ENCODE data around the gene CLTCL1.
"Not testable (repeated sequence)": the region's sequence is repeated elsewhere in the genome, so short reads cannot be mapped to it uniquely, and the experiment has no call there.

The CLTCL1 gene

DNA sequence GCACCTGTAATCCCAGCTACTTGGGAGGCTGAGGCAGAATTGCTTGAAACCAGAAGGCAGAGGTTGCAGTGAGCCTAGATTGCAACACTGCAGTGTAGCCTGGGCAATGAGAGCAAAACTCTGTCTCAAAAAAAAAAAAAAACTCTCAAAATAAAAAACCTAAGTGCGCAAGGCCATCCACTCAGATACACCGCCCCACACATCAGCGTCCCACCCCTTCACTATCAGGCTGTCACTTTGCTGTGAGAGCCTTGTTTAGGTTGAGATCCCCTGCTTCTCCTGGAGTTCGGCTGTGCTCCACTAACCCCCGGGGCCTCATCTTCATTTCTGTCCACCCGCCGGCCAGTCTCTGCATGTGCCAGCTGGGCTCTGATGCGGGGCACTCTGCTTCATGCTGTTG, 125.1 kb downstream of the CLTCL1 start:
- FAIRE-seq, result no peak
- TF ChIP-seq TAF1 (IDR thresholded peaks at IDR 0.05; ENCODE audit: borderline replicate concordance, low read depth, low read length) (no peak), POLR2AphosphoS5 (IDR thresholded peaks at IDR 0.05; ENCODE audit: low read depth, low read length) (no peak), POLR2A (IDR thresholded peaks at IDR 0.05; ENCODE audit: low read depth, low read length) (no peak)
- DNase-seq (ENCODE audit: insufficient read length), result no peak

DNA sequence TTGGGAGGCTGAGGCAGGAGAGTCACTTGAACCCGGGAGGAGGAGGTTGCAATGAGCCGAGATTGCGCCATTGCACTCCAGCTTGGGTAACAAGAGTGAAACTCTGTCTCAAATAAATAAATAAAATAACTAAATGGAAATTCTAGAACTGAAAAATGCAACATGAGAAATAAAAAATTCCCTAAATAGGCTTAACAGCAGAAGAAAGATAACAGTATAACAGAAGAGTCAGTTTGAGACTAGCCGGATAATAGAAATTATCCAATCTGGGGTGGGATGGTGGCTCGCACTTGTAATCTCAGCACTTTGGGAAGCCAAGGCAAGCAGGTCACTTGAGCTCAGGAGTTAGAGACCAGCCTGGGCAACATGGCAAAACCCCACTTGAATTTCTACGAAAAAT, 127.1 kb downstream of the CLTCL1 start:
- FAIRE-seq (no peak), DNase-seq (ENCODE audit: insufficient read length) (no peak)
- TF ChIP-seq TAF1 (IDR thresholded peaks at IDR 0.05; ENCODE audit: borderline replicate concordance, low read depth, low read length), result no peak
- no peak for TF ChIP-seq POLR2A (IDR thresholded peaks at IDR 0.05; ENCODE audit: low read depth, low read length)
- TF ChIP-seq POLR2AphosphoS5 (IDR thresholded peaks at IDR 0.05; ENCODE audit: low read depth, low read length), result no peak

DNA sequence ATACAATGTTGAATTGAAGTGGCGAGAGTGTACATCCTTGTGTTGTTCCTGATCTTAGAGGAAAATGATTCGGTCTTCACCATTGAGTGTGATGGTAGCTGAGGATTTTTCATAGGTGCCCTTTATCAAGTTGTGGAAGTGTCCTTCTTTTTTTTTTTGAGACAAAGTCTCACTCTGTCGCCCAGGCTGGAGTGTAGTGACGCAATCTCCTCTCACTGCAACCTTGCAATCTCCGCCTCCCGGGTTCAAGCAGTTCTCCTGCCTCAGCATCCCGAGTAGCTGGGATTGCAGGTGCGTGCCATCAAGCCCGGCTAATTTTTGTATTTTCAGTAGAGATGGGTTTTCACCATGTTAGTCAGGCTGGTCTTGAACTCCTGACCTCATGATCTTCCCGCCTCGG, 132.9 kb downstream of the CLTCL1 start:
- FAIRE-seq, result not testable (repeated sequence)

DNA sequence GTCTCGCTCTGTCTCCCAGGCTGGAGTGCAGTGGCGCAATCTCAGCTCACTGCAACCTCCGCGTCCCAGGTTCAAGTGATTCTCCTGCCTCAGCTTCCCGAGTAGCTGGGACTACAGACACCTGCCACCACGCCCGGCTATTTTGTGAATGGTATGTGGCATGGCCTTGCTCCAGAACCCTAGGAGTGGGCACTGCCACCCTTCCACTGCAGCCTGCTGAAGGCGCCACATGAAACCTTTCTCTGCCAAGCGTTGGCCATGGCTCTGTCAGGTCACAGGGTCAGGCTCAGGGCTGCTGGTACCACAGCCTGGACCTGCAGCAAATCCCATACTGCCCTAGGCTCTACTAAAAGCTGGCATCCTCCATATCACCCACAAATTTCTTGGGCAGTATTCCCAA, 135.4 kb downstream of the CLTCL1 start:
- not testable (repeated sequence) for FAIRE-seq; DNase-seq (ENCODE audit: insufficient read length)

More for the DNA sequence above, 132.9 kb downstream of the CLTCL1 start:
- not testable (repeated sequence) for DNase-seq (ENCODE audit: insufficient read length)

DNA sequence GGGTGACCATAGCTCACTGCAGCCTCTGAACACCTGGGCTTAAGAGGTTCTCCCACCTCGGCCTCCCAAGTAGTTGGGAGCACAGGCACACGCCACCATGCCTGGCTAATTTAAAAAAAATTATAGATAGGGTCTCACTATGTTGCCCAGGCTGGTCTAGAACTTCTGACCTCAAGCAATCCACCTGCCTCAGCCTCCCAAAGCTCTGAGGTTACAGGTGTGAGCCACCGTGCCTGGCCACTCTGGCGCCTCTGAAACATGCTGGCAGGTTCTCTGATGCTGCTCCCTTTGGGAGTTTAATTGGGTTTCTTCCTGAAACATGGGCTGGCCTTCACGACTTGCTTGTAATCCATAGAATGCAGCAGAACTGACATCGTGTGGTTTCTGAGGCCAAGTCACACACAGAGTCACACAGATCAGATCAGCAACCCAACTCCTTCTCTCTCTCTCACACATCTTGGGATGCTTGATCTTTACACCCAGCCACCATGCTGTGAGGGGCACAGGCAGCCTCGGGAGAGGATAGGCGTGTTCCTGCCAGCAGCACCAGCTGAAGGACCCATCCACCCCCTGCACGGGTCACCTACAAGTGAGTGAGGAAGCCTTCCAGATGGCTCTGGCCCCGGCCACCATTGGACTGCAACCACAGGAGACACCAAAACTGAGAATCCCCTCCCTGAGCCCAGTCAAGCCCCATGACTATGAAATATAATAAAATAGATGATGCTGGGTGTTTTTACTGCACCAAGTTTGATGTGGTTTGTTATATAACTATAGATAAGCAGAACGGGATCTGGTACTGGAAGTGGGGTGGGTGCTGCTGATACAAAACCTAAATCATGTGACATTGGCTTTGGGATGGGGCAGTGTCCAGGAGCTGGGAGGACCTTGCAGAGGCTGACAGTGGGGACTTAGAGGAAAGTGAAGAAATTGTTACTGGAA, 138.3 kb downstream of the CLTCL1 start:
- DNase-seq (ENCODE audit: insufficient read length), result no peak
- no peak for FAIRE-seq
- no peak for TF ChIP-seq POLR2AphosphoS5 (IDR thresholded peaks at IDR 0.05; ENCODE audit: low read depth, low read length)

DNA sequence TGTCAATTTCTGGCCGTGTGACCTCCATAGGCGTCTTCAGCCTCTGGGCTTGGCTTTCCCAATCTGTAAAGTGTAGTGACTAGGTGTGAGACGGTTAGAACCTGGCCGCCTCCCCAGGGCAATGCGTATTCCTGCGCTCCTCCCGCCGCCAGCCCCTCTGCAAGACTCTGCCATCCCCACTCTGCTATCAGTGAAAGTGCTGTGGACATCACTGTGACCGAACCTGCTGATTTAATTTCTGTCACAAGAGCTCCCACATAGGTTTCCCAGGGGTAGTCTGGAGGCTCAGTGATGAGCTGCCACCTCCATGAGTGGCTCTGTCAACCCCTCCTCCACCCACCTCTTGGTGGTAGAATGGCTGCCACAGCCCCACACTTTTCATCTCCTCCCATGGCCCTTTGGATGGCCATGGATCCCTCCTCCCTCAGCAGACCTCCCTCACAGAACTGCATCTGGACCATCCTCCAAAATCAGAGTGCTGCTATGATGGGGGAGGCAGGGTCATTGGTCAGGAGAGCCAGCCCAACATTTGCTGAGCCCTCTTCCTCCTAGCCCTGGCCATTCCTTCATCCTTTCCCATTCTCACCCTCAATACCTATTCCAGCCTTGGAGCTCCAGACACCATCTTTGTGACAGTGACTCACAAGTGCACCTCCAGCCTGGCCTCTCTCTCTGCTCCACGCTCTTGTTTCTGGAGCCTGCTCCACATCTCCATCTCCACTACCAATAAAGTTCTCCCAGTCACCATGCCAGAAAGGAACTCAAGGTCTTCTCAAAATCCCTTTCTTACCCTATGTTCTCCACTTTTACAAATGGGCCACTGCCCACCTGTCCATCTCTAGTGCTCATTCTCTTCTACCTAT, 140.0 kb downstream of the CLTCL1 start:
- TF ChIP-seq POLR2AphosphoS5 (IDR thresholded peaks at IDR 0.05; ENCODE audit: low read depth, low read length), result no peak
- no peak for TF ChIP-seq POLR2A (IDR thresholded peaks at IDR 0.05; ENCODE audit: low read depth, low read length)
- FAIRE-seq, result no peak
- no peak for DNase-seq (ENCODE audit: insufficient read length)

DNA sequence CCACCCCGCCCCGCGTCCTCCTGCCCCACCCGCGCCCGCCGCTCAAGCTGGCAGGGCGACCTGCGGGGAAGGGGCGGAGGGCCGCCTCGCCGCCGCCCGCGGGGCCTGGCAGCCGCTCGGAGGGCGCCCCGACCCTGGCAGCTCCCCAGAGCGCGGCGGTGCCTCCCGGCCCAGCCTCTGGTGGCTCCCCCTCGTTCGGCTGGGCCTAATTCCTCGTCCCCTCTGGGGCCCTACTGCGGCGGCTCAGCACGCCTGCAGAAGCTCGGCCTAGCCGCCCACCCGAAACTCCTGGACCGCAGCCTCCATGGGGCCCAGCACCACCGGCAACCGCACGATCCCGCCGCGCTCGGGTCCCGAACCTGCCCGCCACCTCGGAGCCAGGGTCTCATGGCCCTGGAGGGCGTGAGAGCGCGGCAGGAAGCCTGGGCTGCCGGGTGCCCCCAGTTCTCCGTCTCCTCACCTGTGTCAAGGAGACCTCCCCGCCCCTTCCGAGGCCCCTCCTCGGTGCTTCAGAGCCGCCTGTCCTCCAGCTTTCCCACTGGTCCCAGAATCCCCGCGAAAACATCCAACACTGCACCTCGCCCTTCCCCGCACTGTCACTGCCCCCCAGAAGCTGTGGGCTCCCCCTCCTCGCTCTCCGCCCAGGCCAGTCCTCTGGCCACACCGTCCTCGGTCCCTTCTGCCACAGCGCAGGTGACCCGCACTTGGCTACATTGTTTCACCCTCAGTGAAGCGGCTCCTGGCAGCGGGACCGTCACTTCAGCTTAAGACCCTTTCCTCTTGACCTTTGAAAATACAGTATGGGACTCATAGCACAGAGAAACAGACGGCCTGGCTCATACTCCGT, 140.8 kb downstream of the CLTCL1 start:
- DNase-seq (ENCODE audit: insufficient read length) (no peak), FAIRE-seq (no peak)
- TF ChIP-seq TAF1 (IDR thresholded peaks at IDR 0.05; ENCODE audit: borderline replicate concordance, low read depth, low read length) (no peak), POLR2A (IDR thresholded peaks at IDR 0.05; ENCODE audit: low read depth, low read length) (no peak), POLR2AphosphoS5 (IDR thresholded peaks at IDR 0.05; ENCODE audit: low read depth, low read length) (no peak)

DNA sequence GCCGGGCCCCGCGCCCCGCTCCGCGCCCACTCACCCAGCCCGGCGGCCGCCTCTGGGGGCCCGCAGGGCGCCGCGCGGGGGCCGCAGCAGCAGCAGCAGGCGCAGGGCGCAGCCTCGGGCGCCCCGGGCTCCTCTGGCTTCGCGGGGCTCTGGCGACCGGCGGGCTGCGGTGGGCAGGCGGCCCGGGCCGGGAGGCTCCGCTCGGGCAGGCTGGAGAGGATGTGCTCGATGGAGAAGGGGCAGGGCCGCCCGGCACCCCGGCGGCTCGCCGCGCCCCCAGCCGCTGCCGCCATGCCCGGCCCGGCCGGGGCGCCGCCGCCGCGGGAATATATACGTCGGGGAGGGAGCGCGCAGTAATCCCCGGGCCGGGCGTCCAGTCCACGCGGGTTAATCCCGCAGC, 141.5 kb downstream of the CLTCL1 start, which contains the start of gene GSC2:
GSC2 (minus strand) TSS at position 302 of the 400 bp plus-strand sequence; CDS start at position 293, 9 bp downstream.
- no peak for TF ChIP-seq POLR2A (IDR thresholded peaks at IDR 0.05; ENCODE audit: low read depth, low read length)
- TF ChIP-seq POLR2AphosphoS5 (IDR thresholded peaks at IDR 0.05; ENCODE audit: low read depth, low read length), result no peak
- no peak for TF ChIP-seq TAF1 (IDR thresholded peaks at IDR 0.05; ENCODE audit: borderline replicate concordance, low read depth, low read length)
- DNase-seq (ENCODE audit: insufficient read length) (no peak), FAIRE-seq (no peak)

DNA sequence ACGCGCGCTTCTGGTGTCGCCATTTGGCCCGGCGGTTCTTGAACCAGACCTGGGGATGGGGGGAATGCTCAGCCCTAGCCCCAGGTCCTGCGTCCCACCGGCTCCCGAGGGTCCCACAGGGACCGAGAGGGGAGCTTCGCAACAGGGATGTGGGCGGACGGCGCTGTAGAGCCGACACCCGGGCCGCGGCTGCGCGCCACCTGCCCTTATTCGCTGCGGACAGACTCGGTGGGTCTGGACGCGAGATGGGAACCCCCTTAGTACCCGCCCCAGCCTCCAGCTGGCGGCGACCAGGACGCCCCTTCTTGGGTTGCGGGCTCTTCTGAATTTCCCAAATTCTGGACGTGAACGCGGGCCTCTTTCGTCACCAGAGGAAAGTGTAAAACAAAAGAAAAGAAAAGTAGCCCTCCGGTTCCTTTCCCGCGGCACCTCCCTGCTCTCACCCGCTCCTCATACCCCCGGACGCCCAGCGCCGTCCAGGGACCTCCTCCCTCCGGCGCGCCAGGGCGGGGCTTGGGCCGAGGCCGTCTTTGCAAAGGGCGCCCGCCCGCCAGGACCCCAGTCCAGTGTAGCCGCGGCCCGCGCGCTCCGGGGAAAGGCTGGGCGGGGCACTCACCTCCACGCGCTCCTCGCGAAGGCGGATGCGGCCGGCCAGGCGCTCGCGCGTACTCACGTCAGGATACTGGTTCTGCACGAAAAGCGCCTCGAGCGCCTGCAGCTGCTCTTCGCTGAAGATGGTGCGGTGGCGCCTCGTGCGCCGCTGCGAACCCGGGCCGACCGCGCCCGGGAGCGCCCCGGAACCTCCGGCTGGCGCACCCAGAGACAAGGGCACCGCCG, 142.3 kb downstream of the CLTCL1 start:
- FAIRE-seq (no peak), DNase-seq (ENCODE audit: insufficient read length) (no peak)
- TF ChIP-seq POLR2AphosphoS5 (IDR thresholded peaks at IDR 0.05; ENCODE audit: low read depth, low read length) (no peak), POLR2A (IDR thresholded peaks at IDR 0.05; ENCODE audit: low read depth, low read length) (no peak), TAF1 (IDR thresholded peaks at IDR 0.05; ENCODE audit: borderline replicate concordance, low read depth, low read length) (no peak)

DNA sequence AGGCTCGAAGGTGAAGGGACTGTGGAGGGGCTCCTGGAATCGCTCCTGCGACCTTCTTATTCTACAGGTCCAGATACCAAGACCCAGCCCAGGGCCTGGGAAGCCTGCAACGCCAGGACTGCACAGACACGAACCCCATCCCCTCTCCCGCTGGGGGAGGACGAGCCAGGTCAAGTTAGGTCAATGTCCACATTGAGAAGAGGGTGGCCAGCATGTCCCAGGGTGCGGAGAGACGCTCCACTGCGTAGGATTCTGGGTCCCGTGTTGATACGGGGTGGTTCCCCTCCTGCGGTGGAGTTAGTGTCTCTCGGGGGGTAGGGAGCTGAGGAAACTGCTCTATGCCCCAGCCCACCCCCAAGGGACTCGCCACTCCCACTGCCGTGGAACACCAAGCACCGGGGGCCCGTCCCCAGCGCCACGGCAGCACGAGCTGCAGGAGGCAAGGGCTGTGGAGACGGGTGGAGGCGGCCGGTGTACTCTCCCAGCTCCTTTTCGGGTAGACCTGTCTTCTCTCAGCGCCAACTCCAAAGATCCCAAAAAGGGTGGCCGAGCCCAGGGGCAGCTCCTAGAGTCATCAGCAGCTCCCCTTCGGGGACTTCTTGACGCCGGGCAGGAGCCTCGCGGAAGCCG, 143.0 kb downstream of the CLTCL1 start:
- TF ChIP-seq TAF1 (IDR thresholded peaks at IDR 0.05; ENCODE audit: borderline replicate concordance, low read depth, low read length) (no peak), POLR2A (IDR thresholded peaks at IDR 0.05; ENCODE audit: low read depth, low read length) (no peak), POLR2AphosphoS5 (IDR thresholded peaks at IDR 0.05; ENCODE audit: low read depth, low read length) (no peak)
- no peak for FAIRE-seq

More for the DNA sequence above, 143.0 kb downstream of the CLTCL1 start:
- no peak for DNase-seq (ENCODE audit: insufficient read length)

Data from GM12892 (cell line).